ENCODE data around the gene RNU5B-1. TPM values are rescaled to one million over a fixed set of nuclear protein-coding genes. Genes with fewer than 3 reads are reported as not detected.
"Not testable (repeated sequence)": the region's sequence is repeated elsewhere in the genome, so short reads cannot be mapped to it uniquely, and the experiment has no call there.

RNU5B-1 gene
- total RNA-seq, 1 experiment from 2014 or later = 25.8 TPM

GRCh38 chr15:65349338-65349737 lies 44.9 kb downstream of the RNU5B-1 start:
- Mint-ChIP-seq H3K27ac (ENCODE audit: unreplicated experiment) (no peak overlapping the region), H3K9me3 (ENCODE audit: low read depth, unreplicated experiment) (peaks cover under 1% of the 10 kb centered on the region), H3K27me3 (ENCODE audit: unreplicated experiment) (peaks cover 62% of the 10 kb centered on the region), H3K4me1 (ENCODE audit: low read depth, unreplicated experiment) (no peaks in the 10 kb centered on the region), H3K4me3 (ENCODE audit: low read depth, unreplicated experiment) (no peak overlapping the region), H3K36me3 (ENCODE audit: insufficient read depth, unreplicated experiment) (no peaks in the 10 kb centered on the region)
- CTCF ChIA-PET = no interaction called here
- intact Hi-C loops (cut with micrococcal nuclease; ENCODE audit: unreplicated experiment) = no loop called here
- TF ChIP-seq CTCF (IDR thresholded peaks at IDR 0.05; ENCODE audit: unreplicated experiment) = no peak
- DNase-seq = no peak
- no TSS peak for BruUV-seq (replicated peaks)

- H3K4me1 Mint-ChIP-seq (ENCODE audit: low read depth, unreplicated experiment); DNase-seq; BruUV-seq (replicated peaks); intact Hi-C loops (cut with micrococcal nuclease; ENCODE audit: unreplicated experiment); H3K9me3 Mint-ChIP-seq (ENCODE audit: low read depth, unreplicated experiment); H3K36me3 Mint-ChIP-seq (ENCODE audit: insufficient read depth, unreplicated experiment); H3K27ac Mint-ChIP-seq (ENCODE audit: unreplicated experiment); H3K4me3 Mint-ChIP-seq (ENCODE audit: low read depth, unreplicated experiment): not testable (repeated sequence)
- H3K27me3 Mint-ChIP-seq (ENCODE audit: unreplicated experiment) = peaks cover 67% of the 10 kb centered on the region
- CTCF ChIA-PET = interaction anchor here (0.7 kb wide), 1 partner anchor 39 kb away, joined by 7 read pairs; no protein-coding TSS in a partner anchor
Observed at GRCh38 chr15:65351972-65352371, 47.5 kb downstream of the RNU5B-1 start.

Other genes with a start within 250 kb of the RNU5B-1 start
- gene RASL12, start 236.7 kb upstream of the RNU5B-1 start, total RNA-seq (2022) = 0.12 and 0.39 TPM in 2 replicates
- not detected in 2 replicates for gene KBTBD13, start 227.9 kb upstream of the RNU5B-1 start, total RNA-seq (2022)
- 5.2 TPM in 2 replicates for gene UBAP1L, start 189.5 kb upstream of the RNU5B-1 start, total RNA-seq (2022)
- gene PDCD7, start 170.9 kb upstream of the RNU5B-1 start, total RNA-seq (2022) = 26.4 and 33.9 TPM in 2 replicates
- 44.9 and 50.3 TPM in 2 replicates for gene CLPX, start 119.3 kb upstream of the RNU5B-1 start, total RNA-seq (2022)
- 0.05 TPM in 1 of 2 replicates, not detected in the other for gene CILP, start 93.2 kb upstream of the RNU5B-1 start, total RNA-seq (2022)
- gene PARP16, start 17.8 kb upstream of the RNU5B-1 start, total RNA-seq (2022) = 4.6 and 5.8 TPM in 2 replicates
- not detected in 2 replicates for gene RNU5A-1, start 8.6 kb upstream of the RNU5B-1 start, total RNA-seq (2022)
- gene IGDCC3, start 73.3 kb downstream of the RNU5B-1 start, total RNA-seq (2022) = not detected in 2 replicates
- 0.17 and 0.64 TPM in 2 replicates for gene IGDCC4, start 118.3 kb downstream of the RNU5B-1 start, total RNA-seq (2022)
- 41.2 and 45.9 TPM in 2 replicates for gene DPP8, start 213.0 kb downstream of the RNU5B-1 start, total RNA-seq (2022)
- gene HACD3, start 225.8 kb downstream of the RNU5B-1 start, total RNA-seq (2022) = 125 and 135 TPM in 2 replicates

Data from Calu3 (cell line).